ENCODE measurements around the gene DPP6.

DPP6 gene

DNA sequence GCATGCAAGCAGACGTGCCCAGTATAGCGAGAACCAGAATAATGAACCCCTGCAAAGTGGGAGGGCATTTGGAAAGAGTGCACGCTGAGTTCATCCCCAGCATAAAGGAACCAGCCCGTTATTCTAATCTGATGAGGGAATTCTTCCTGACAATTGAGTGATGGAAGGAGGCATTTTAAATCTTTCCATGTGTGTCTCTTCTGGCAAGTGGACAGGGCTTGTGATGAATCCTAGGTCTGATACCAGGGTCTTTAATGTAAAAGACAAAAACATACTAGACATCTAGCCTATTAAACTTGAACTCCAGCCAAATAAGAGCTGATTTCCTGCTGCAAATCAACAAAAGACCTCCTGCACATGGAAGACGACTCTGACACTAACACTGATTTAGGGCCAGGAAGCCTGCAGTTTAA, 301.2 kb downstream of the DPP6 start:
- Histone ChIP-seq H3K4me3 (ENCODE audit: severe bottlenecking) (no peak overlapping the region), H3K27me3 (ENCODE audit: insufficient read depth, poor library complexity, severe bottlenecking) (no peaks in the 10 kb centered on the region), H3K27ac (ENCODE audit: poor library complexity, severe bottlenecking) (no peak overlapping the region), H3K9me3 (ENCODE audit: severe bottlenecking) (peaks cover 5% of the 10 kb centered on the region), H3K36me3 (ENCODE audit: low read depth) (no peaks in the 10 kb centered on the region), H3K4me1 (ENCODE audit: insufficient read depth, poor library complexity, severe bottlenecking) (no peaks in the 10 kb centered on the region)
- no peak for ATAC-seq (ENCODE audit: low read depth)
- DNase-seq (ENCODE audit: low spot score), result no peak
- TF ChIP-seq, protein P1, sequence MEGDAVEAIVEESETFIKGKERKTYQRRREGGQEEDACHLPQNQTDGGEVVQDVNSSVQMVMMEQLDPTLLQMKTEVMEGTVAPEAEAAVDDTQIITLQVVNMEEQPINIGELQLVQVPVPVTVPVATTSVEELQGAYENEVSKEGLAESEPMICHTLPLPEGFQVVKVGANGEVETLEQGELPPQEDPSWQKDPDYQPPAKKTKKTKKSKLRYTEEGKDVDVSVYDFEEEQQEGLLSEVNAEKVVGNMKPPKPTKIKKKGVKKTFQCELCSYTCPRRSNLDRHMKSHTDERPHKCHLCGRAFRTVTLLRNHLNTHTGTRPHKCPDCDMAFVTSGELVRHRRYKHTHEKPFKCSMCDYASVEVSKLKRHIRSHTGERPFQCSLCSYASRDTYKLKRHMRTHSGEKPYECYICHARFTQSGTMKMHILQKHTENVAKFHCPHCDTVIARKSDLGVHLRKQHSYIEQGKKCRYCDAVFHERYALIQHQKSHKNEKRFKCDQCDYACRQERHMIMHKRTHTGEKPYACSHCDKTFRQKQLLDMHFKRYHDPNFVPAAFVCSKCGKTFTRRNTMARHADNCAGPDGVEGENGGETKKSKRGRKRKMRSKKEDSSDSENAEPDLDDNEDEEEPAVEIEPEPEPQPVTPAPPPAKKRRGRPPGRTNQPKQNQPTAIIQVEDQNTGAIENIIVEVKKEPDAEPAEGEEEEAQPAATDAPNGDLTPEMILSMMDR (IDR thresholded peaks at IDR 0.05; ENCODE audit: poor library complexity, severe bottlenecking), result no peak

DNA sequence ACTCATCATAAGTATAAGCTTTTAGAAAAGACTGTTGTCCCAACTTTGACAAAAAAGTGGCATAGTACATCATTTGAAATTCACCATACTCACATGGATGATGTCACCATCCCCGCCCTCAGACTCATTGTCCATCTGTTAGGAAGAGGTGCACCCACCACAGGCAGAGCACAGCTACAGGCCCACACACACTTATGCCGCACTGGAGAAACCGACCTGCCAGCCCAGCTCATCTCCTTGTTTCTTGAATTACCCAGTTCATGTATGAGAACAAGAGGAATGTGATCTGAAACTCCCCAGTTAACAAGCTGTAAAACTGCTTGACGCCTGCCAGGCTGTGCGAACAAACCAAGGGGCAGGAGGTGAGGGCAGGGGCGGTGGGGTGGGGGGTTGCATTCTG, 312.0 kb downstream of the DPP6 start:
- H3K27me3 ChIP-seq (ENCODE audit: insufficient read depth, poor library complexity, severe bottlenecking), result no peaks in the 10 kb centered on the region
- ATAC-seq (ENCODE audit: low read depth), result no peak
- no peak for DNase-seq (ENCODE audit: low spot score)
- H3K27ac ChIP-seq (ENCODE audit: poor library complexity, severe bottlenecking), result no peak overlapping the region
- no peaks in the 10 kb centered on the region for H3K36me3 ChIP-seq (ENCODE audit: low read depth)
- no peaks in the 10 kb centered on the region for H3K9me3 ChIP-seq (ENCODE audit: severe bottlenecking)
- no peaks in the 10 kb centered on the region for H3K4me1 ChIP-seq (ENCODE audit: insufficient read depth, poor library complexity, severe bottlenecking)
- TF ChIP-seq, protein P1 (IDR thresholded peaks at IDR 0.05; ENCODE audit: poor library complexity, severe bottlenecking), result no peak
- H3K4me3 ChIP-seq (ENCODE audit: severe bottlenecking), result no peak overlapping the region

DNA sequence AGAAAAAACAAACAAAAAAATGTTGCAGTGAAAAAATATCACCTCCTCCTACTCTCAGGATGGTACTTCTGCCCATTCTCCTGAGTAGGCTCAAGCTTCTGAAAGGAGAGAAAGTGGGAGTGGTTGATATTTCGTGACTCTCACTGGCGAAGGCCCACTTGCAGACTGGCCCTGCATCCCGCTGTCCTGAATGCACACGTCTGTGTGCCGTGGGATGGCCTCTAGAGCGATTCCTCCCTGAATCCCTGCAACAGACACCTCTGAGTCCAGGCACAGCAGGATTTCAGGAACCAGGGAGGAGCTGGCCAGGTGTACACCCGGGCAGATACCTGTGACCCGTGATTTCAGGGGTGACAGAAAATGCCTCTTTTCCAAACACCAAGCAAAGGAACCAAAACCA, 319.2 kb downstream of the DPP6 start:
- Histone ChIP-seq H3K9me3 (ENCODE audit: severe bottlenecking) (no peaks in the 10 kb centered on the region), H3K4me3 (ENCODE audit: severe bottlenecking) (no peak overlapping the region), H3K27me3 (ENCODE audit: insufficient read depth, poor library complexity, severe bottlenecking) (no peaks in the 10 kb centered on the region), H3K27ac (ENCODE audit: poor library complexity, severe bottlenecking) (no peak overlapping the region), H3K4me1 (ENCODE audit: insufficient read depth, poor library complexity, severe bottlenecking) (no peaks in the 10 kb centered on the region), H3K36me3 (ENCODE audit: low read depth) (no peaks in the 10 kb centered on the region)
- no peak for ATAC-seq (ENCODE audit: low read depth)
- TF ChIP-seq, protein P1 (IDR thresholded peaks at IDR 0.05; ENCODE audit: poor library complexity, severe bottlenecking), result no peak
- no peak for DNase-seq (ENCODE audit: low spot score)

DNA sequence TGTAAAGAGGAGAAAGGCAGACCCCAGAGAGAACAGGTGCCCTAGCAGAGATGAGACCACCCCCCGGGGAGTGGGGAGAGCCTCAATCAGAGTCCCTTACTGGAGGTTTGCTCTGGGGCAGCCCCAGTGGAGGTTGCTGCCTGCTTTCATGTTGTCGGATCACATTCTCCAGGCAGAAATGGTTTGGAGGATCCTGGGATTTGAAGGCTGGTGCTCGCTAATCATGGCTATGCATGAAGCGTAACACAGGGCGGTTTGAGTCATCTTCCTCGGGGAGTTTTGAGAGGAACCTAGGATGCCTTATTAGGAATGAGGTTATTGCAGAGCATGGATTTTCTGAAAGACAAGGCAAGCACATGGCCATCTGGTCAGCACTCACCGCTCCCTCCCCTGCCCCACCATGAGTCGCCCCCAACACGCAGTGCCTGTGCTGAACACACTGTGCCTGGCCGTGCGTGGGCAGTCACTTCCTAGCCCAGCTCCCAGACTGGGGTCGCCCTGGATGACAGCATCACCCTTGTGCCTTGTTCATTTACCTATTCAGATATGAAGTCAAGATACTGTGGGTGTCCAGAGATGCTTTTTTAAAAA, 319.9 kb downstream of the DPP6 start:
- ATAC-seq (ENCODE audit: low read depth), result no peak
- Histone ChIP-seq H3K4me3 (ENCODE audit: severe bottlenecking) (no peak overlapping the region), H3K9me3 (ENCODE audit: severe bottlenecking) (no peaks in the 10 kb centered on the region), H3K4me1 (ENCODE audit: insufficient read depth, poor library complexity, severe bottlenecking) (no peaks in the 10 kb centered on the region), H3K36me3 (ENCODE audit: low read depth) (no peaks in the 10 kb centered on the region), H3K27ac (ENCODE audit: poor library complexity, severe bottlenecking) (no peak overlapping the region), H3K27me3 (ENCODE audit: insufficient read depth, poor library complexity, severe bottlenecking) (no peaks in the 10 kb centered on the region)
- no peak for DNase-seq (ENCODE audit: low spot score)
- TF ChIP-seq, protein P1 (IDR thresholded peaks at IDR 0.05; ENCODE audit: poor library complexity, severe bottlenecking), result no peak

DNA sequence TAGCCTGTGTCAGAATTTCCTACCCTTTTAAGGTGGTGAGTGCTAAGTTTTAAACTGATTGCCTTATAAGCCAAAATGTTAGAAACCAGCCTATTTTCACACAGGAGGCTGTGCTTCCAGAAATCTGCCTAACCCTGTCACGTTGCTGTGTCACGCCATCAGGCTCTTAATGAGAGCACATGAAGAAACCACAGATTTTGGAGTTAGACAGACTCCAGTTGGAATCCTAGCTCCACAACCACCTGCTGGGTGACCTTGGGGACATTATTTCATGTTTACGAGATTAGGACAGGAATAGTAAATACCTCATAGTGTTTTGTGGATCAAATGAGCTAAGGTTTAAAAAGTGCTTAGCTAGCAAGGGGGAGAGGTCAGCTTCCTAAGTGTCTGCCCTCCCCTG, 321.8 kb downstream of the DPP6 start:
- ATAC-seq (ENCODE audit: low read depth) (no peak), DNase-seq (ENCODE audit: low spot score) (no peak)
- Histone ChIP-seq H3K27ac (ENCODE audit: poor library complexity, severe bottlenecking) (no peak overlapping the region), H3K4me3 (ENCODE audit: severe bottlenecking) (no peak overlapping the region), H3K4me1 (ENCODE audit: insufficient read depth, poor library complexity, severe bottlenecking) (no peaks in the 10 kb centered on the region), H3K27me3 (ENCODE audit: insufficient read depth, poor library complexity, severe bottlenecking) (no peaks in the 10 kb centered on the region), H3K9me3 (ENCODE audit: severe bottlenecking) (no peaks in the 10 kb centered on the region), H3K36me3 (ENCODE audit: low read depth) (no peaks in the 10 kb centered on the region)
- TF ChIP-seq, protein P1 (IDR thresholded peaks at IDR 0.05; ENCODE audit: poor library complexity, severe bottlenecking), result no peak

Data from RWPE2 (cell line).